ENCODE measurements around the gene NEURL3. TPM values are rescaled to one million over a fixed set of nuclear protein-coding genes. Genes with fewer than 3 reads are reported as not detected.

Gene NEURL3
- total and polyA plus RNA-seq, 2 of the 8 experiments (the other 6 are each of a cell fraction or from before 2014, with no cell fraction given) = not detected

- TF ChIP-seq FOSL1 (IDR thresholded peaks at IDR 0.05; ENCODE audit: insufficient read depth, low read depth, low read length) (peak; percentile 50; the same call in 1 of the 2 replicates), SP4 (IDR thresholded peaks at IDR 0.05; ENCODE audit: low read length) (no peak), TAF1 (IDR thresholded peaks at IDR 0.05; ENCODE audit: low read depth, low read length) (no peak), CTCF (IDR thresholded peaks at IDR 0.05; ENCODE audit: control extremely low read depth in 1 of 3, insufficient read depth in 1 of 3, low read depth in 1 of 3, low read length in 3 of 3) (peak in 2 of 3 experiments; percentile 74 to 98; a peak in 3 of 4 replicates), GABPA (IDR thresholded peaks at IDR 0.05; ENCODE audit: borderline replicate concordance, insufficient read depth, low read length) (peak; percentile 68; the same call in 1 of the 2 replicates), SIN3A (conservative IDR thresholded peaks at IDR 0.05 in 1 of 2, IDR thresholded peaks at IDR 0.05 in 1 of 2; ENCODE audit: low read depth in 1 of 2, low read length in 2 of 2) (peak in 1 of 2 experiments; percentile 63; a peak in 1 of 4 replicates), HDAC2 (IDR thresholded peaks at IDR 0.05; ENCODE audit: borderline replicate concordance in 1 of 2, low read depth in 2 of 2, low read length in 2 of 2) (0 out of 4 replicates have a peak, but pooled peaks of 1 of the 2 experiments have one; percentile 35), EGR1 (IDR thresholded peaks at IDR 0.05; ENCODE audit: borderline replicate concordance, low read depth, low read length) (peak; percentile 7; the same call in 1 of the 2 replicates), KDM4A (IDR thresholded peaks at IDR 0.05; ENCODE audit: low read depth, low read length, severe bottlenecking) (peak; percentile 25), GTF2F1 (IDR thresholded peaks at IDR 0.05; ENCODE audit: borderline replicate concordance, low read depth, low read length) (no peak)
These were observed 45.0 kb upstream of the NEURL3 start (continued) for GRCh38 chr2:96549967-96550786.

Data from H1 (cell line).